Measurements from ENCODE around the gene MCHR1. TPM values are rescaled to one million over a fixed set of nuclear protein-coding genes. Genes with fewer than 3 reads are reported as not detected.

MCHR1 gene
- total and polyA plus RNA-seq, 2 of the 13 experiments (the other 11 are each of a cell fraction or from before 2014, with no cell fraction given), result 0.40 to 0.83 TPM

DNA sequence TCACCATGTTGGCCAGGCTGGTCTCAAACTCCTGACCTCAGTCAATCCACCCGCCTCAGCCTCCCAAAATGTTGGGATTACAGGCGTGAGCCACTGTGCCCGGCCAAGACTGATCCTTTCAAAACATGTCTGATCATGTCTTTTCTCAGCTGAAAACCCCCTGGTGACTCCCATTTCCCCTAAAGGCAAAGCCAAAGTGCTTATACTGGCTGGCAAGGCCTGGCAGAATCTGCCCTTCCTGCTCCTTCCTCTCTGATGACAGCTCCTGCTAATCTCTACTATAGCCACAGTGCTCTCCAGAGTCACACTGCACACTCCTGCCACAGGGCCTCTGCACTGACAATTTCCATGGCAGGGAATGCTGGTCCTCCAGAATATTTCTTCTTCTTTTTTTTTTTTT, 2.6 kb upstream of the MCHR1 start (continued):
- TF ChIP-seq, protein P1, sequence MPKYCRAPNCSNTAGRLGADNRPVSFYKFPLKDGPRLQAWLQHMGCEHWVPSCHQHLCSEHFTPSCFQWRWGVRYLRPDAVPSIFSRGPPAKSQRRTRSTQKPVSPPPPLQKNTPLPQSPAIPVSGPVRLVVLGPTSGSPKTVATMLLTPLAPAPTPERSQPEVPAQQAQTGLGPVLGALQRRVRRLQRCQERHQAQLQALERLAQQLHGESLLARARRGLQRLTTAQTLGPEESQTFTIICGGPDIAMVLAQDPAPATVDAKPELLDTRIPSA (CRISPR knock-in tag; IDR thresholded peaks at IDR 0.05; ENCODE audit: borderline replicate concordance), result no peak
- TF ChIP-seq MEF2D (CRISPR knock-in tag; IDR thresholded peaks at IDR 0.05) (no peak), FOXP1 (IDR thresholded peaks at IDR 0.05) (no peak), FOXP1 (CRISPR knock-in tag; IDR thresholded peaks at IDR 0.05) (no peak), RNF2 (conservative IDR thresholded peaks at IDR 0.05; ENCODE audit: low read depth) (no peak), CC2D1A (CRISPR knock-in tag; IDR thresholded peaks at IDR 0.05) (no peak), FOXA3 (CRISPR knock-in tag; IDR thresholded peaks at IDR 0.05) (no peak), MED8 (CRISPR knock-in tag; IDR thresholded peaks at IDR 0.05; ENCODE audit: insufficient replicate concordance) (no peak)
- TF ChIP-seq, protein P2, sequence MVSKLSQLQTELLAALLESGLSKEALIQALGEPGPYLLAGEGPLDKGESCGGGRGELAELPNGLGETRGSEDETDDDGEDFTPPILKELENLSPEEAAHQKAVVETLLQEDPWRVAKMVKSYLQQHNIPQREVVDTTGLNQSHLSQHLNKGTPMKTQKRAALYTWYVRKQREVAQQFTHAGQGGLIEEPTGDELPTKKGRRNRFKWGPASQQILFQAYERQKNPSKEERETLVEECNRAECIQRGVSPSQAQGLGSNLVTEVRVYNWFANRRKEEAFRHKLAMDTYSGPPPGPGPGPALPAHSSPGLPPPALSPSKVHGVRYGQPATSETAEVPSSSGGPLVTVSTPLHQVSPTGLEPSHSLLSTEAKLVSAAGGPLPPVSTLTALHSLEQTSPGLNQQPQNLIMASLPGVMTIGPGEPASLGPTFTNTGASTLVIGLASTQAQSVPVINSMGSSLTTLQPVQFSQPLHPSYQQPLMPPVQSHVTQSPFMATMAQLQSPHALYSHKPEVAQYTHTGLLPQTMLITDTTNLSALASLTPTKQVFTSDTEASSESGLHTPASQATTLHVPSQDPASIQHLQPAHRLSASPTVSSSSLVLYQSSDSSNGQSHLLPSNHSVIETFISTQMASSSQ (IDR thresholded peaks at IDR 0.05; ENCODE audit: low read depth), result no peak
- TF ChIP-seq, protein P2 (CRISPR knock-in tag; IDR thresholded peaks at IDR 0.05; ENCODE audit: borderline replicate concordance), result no peak
- TF ChIP-seq, protein P3, sequence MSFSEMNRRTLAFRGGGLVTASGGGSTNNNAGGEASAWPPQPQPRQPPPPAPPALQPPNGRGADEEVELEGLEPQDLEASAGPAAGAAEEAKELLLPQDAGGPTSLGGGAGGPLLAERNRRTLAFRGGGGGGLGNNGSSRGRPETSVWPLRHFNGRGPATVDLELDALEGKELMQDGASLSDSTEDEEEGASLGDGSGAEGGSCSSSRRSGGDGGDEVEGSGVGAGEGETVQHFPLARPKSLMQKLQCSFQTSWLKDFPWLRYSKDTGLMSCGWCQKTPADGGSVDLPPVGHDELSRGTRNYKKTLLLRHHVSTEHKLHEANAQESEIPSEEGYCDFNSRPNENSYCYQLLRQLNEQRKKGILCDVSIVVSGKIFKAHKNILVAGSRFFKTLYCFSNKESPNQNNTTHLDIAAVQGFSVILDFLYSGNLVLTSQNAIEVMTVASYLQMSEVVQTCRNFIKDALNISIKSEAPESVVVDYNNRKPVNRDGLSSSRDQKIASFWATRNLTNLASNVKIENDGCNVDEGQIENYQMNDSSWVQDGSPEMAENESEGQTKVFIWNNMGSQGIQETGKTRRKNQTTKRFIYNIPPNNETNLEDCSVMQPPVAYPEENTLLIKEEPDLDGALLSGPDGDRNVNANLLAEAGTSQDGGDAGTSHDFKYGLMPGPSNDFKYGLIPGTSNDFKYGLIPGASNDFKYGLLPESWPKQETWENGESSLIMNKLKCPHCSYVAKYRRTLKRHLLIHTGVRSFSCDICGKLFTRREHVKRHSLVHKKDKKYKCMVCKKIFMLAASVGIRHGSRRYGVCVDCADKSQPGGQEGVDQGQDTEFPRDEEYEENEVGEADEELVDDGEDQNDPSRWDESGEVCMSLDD (CRISPR knock-in tag; IDR thresholded peaks at IDR 0.05; ENCODE audit: borderline replicate concordance), result no peak

Data from HepG2 (cell line).